GM12878 (cell line): ENCODE results near the gene CDR2L. TPM values are rescaled to one million over a fixed set of nuclear protein-coding genes. Genes with fewer than 3 reads are reported as not detected.

ENCODE experiments used
- ATAC-seq: fragments of 200-7000 bp; cut with Tn5 transposase; 3 replicates; pipeline ENCODE4 v1.9.1; 2020; ENCODE audit warnings: mild to moderate bottlenecking, moderate library complexity
- BruUV-seq: library from RNA; stranded (reverse); fragments of 400-500 nt; replicated peaks from 2 replicates; lab custom pipeline; 2021; lab: Mats Ljungman, UMichigan
- CTCF ChIA-PET: fragments of 300-600 bp; sonication (Branson Sonifier 250); formaldehyde crosslinking; extraction: SDS; loops from one replicate; lab custom pipeline; 2021; ENCODE audit warnings: inconsistent platforms; lab: Yijun Ruan, JAX
- POLR2A ChIA-PET: fragments of 350-600 bp; formaldehyde crosslinking; extraction: SDS; loops from one replicate; lab custom pipeline; 2021; ENCODE audit warnings: inconsistent platforms; lab: Charles Lee
- RAD21 ChIA-PET: fragments of 300-600 bp; sonication (Branson Sonifier 250); formaldehyde crosslinking; loops from one replicate; lab custom pipeline; 2023; ENCODE audit warnings: antibody characterized with exemption; ENCODE audit not compliant: unreplicated experiment; lab: Charles Lee
- SMC1A ChIA-PET: fragments of 300-600 bp; sonication (Branson Sonifier 250); formaldehyde crosslinking; loops from one replicate; lab custom pipeline; 2023; ENCODE audit not compliant: unreplicated experiment, uncharacterized antibody; lab: Charles Lee
- DNase-seq: peaks from one replicate; pipeline ENCODE4 v3.0.0-alpha.2; 2011; ENCODE audit warnings: low read depth, low spot score
- FAIRE-seq: peaks from 3 replicates; lab custom pipeline; 2011; peaks lifted over from hg19 to GRCh38; lab: Jason Lieb, UNC
- H2AFZ ChIP-seq: 2 replicates; pipeline ENCODE4 v1.6.0; 2011; ENCODE audit warnings: low read depth, low read length, control low read depth; ENCODE audit not compliant: control insufficient read depth
- H3K27ac ChIP-seq: 2 replicates; pipeline ENCODE4 v1.5.1; 2011; ENCODE audit warnings: control low read depth; ENCODE audit not compliant: control insufficient read depth, insufficient read depth
- H3K27me3 ChIP-seq, 2 experiments: replicated peaks in 1 of 2; 2 replicates each; pipeline versions ENCODE4 v1.6.0 to v1.6.1; 2011; ENCODE audit warnings: low read length in 1 of 2; ENCODE audit not compliant: control insufficient read depth in 2 of 2, insufficient read depth in 2 of 2
- H3K36me3 ChIP-seq, 2 experiments: 2 replicates each; pipeline ENCODE4 v1.5.1; 2011; ENCODE audit warnings: low read length in 1 of 2; ENCODE audit not compliant: control insufficient read depth in 2 of 2, insufficient read depth in 2 of 2
- H3K4me1 ChIP-seq: 2 replicates; pipeline ENCODE4 v1.6.1; 2011; ENCODE audit warnings: mild to moderate bottlenecking, low read length, moderate library complexity, mixed read lengths; ENCODE audit not compliant: control insufficient read depth, insufficient read depth
- H3K4me2 ChIP-seq: 2 replicates; pipeline ENCODE4 v1.6.0; 2011; ENCODE audit warnings: control low read depth; ENCODE audit not compliant: control insufficient read depth, insufficient read depth
- H3K4me3 ChIP-seq: fragments of 200-600 bp; sonication (generic); 2 replicates; pipeline ENCODE4 v1.5.1; 2016
- H3K79me2 ChIP-seq: 2 replicates; pipeline ENCODE4 v1.6.0; 2011; ENCODE audit warnings: low read length; ENCODE audit not compliant: control insufficient read depth, insufficient read depth
- H3K9ac ChIP-seq: 2 replicates; pipeline ENCODE4 v1.8.0; 2011; ENCODE audit warnings: low read length, control low read depth, mixed read lengths; ENCODE audit not compliant: control insufficient read depth, insufficient read depth
- H3K9me3 ChIP-seq: replicated peaks from 3 replicates; pipeline ENCODE4 v1.5.1; 2011; ENCODE audit warnings: mild to moderate bottlenecking, low read length; ENCODE audit not compliant: control insufficient read depth, insufficient read depth
- H4K20me1 ChIP-seq: 2 replicates; pipeline ENCODE4 v1.6.0; 2011; ENCODE audit not compliant: control insufficient read depth, insufficient read depth
- HDAC6 ChIP-seq: fragments of 200-600 bp; sonication (generic); IDR thresholded peaks from one replicate; pipeline ENCODE4 v1.8.0; 2017; ENCODE audit warnings: antibody characterized with exemption; ENCODE audit not compliant: unreplicated experiment
- MTA2 ChIP-seq: fragments of 450-650 bp; IDR thresholded peaks from 2 replicates; pipeline ENCODE4 v1.6.1; 2016; ENCODE audit warnings: low read depth, mild to moderate bottlenecking, moderate library complexity
- NFIC ChIP-seq: IDR thresholded peaks from 2 replicates; pipeline ENCODE4 v1.6.1; 2012; ENCODE audit warnings: low read depth, mild to moderate bottlenecking, inconsistent platforms, low read length, moderate library complexity
- POLR2AphosphoS2 ChIP-seq: IDR thresholded peaks from 2 replicates; pipeline ENCODE4 v1.6.1; 2011; ENCODE audit warnings: low read depth, mild to moderate bottlenecking, low read length, improper control_type of control experiment, moderate library complexity
- SIN3A ChIP-seq: IDR thresholded peaks from 2 replicates; pipeline ENCODE4 v1.6.1; 2012; ENCODE audit warnings: low read depth, low read length, improper control_type of control experiment
- SIX5 ChIP-seq: IDR thresholded peaks from 2 replicates; pipeline ENCODE4 v1.6.1; 2011; ENCODE audit warnings: mild to moderate bottlenecking, low read depth, low read length, moderate library complexity; ENCODE audit not compliant: severe bottlenecking
- SMAD1 ChIP-seq: fragments of 450-650 bp; IDR thresholded peaks from 2 replicates; pipeline ENCODE4 v1.6.1; 2018; ENCODE audit warnings: mild to moderate bottlenecking, low read depth; ENCODE audit not compliant: partially characterized antibody
- TARDBP ChIP-seq: IDR thresholded peaks from 2 replicates; pipeline ENCODE4 v1.6.1; 2016; ENCODE audit warnings: borderline replicate concordance
- ZBTB33 ChIP-seq: fragments of 450-650 bp; IDR thresholded peaks from 2 replicates; pipeline ENCODE4 v1.6.1; 2017; ENCODE audit warnings: mild to moderate bottlenecking
- ZNF384 ChIP-seq: IDR thresholded peaks from 2 replicates; pipeline ENCODE4 v1.6.1; 2012; ENCODE audit warnings: low read depth, mild to moderate bottlenecking, low read length, improper control_type of control experiment, borderline replicate concordance
- WGBS: methylation state at CpG from one replicate; pipeline ENCODE4 v1.1.6; 2016; ENCODE audit warnings: low lambda C conversion rate; ENCODE audit not compliant: insufficient replicate concordance, insufficient coverage; ENCODE audit errors: missing lambda C conversion rate; 5-methylcytosine and 5-hydroxymethylcytosine counted together
- in situ Hi-C: fragments of 300-500 bp; cut with MboI; formaldehyde crosslinking; loops from 9 replicates; pipeline ENCODE4 v1.14.3; 2018; ENCODE audit warnings: mixed read lengths
- intact Hi-C: fragments of 100-400 bp; cut with micrococcal nuclease; formaldehyde crosslinking; loops from one replicate; pipeline ENCODE4 v1.14.2; 2022; ENCODE audit not compliant: unreplicated experiment
- polyA plus RNA-seq, 11 experiments: library from polyadenylated mRNA; depleted of rRNA in 4 of 11; unstranded in 6 of 11; stranded (reverse) in 5 of 11; fragments of >200 nt; fragmentation: Nextera tagmentation in 4 of 11; fragmentation: Illumina TruSeq in 1 of 11; extraction: Ambion mirVana in 4 of 11; extraction: Trizol in 1 of 11; gene quantifications; 1 replicate in 1 of 11; 2 replicates in 10 of 11; pipeline versions ENCODE4 v1.2.1 to v1.2.3, GENCODE V29; 2011 to 2016; ENCODE audit warnings: inconsistent platforms in 2 of 11, missing spikeins in 2 of 11, low read depth in 1 of 11
- total RNA-seq, 4 experiments: library from RNA; depleted of rRNA in 3 of 4; stranded (reverse); fragments of >200 nt in 3 of 4; fragmentation: Illumina TruSeq in 1 of 4; extraction: Trizol in 1 of 4; gene quantifications; 2 replicates each; pipeline versions ENCODE4 v1.2.1 to v1.2.3, GENCODE V29; 2013 to 2021

CDR2L gene
- total and polyA plus RNA-seq, 10 of the 15 experiments (the other 5 are each of a cell fraction or from before 2014, with no cell fraction given) = 0.03 to 0.18 (median 0.04) TPM; not detected in 6

- TF ChIP-seq ZBTB33 (no peak), HDAC6 (no peak), SIX5 (no peak), NFIC (no peak)
These were observed 9.2 kb upstream of the CDR2L start (continued) for GRCh38 chr17:74978240-74978639.

DNA sequence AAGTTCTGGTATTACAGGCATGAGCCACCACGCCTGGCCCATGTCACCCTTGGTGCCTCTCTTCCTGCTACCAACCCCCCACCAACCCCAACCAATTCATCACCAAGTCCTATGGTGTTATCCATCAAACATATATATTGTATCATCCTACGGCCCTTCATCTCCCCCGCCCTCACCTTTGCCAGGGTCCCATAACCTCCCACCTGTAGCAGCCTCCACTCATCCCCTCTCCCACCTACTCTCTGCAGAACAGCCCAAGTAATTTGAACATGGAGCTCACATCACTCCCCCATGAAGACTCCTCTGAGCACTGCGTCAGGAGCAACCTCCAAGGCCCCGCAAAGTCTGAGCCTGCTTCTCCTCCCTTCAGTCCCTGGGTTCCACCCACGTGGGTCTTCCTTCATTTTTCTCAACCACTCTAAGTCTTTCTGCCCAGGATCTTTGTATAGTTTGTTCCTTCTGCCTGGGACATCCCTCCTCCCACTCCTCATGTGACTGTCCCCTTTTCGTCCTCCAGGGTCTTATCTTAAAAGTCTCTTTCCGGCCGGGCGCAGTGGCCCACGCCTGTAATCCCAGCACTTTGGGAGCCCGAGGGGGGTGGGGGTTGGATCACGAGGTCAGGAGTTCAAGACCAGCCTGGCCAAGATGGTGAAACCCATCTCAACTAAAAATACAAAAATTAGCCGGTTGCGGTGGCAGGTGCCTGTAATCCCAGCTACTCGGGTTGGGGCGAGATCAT lies 7.9 kb upstream of the CDR2L start:
- ChIA-PET RAD21 (interaction anchor here (1.4 kb wide), 2 partner anchors 19 to 134 kb away, joined by 3 read pairs; no protein-coding TSS in a partner anchor), CTCF (interaction anchor here (1.2 to 12.7 kb wide), 2 partner anchors 17 to 34 kb away, joined by 3 to 92 read pairs; no protein-coding TSS in a partner anchor), POLR2A (no interaction called here), SMC1A (no interaction called here)
- H3K27me3 ChIP-seq = peaks cover 0 to 6% of the 10 kb centered on the region in 2 experiments; a peak in 2 of 4 replicates
- H3K4me3 ChIP-seq = no peak overlapping the region
- no TSS peak for BruUV-seq
- H2AFZ ChIP-seq = no peak overlapping the region
- TF ChIP-seq TARDBP (no peak), SIN3A (no peak), POLR2AphosphoS2 (no peak), ZNF384 (no peak), SMAD1 (no peak), MTA2 (no peak), ZBTB33 (no peak)
- TF ChIP-seq, all 136 proteins: peak for 0
- intact Hi-C loops = no loop called here
- Histone ChIP-seq H3K79me2 (no peaks in the 10 kb centered on the region), H3K4me1 (peaks cover 8% of the 10 kb centered on the region), H3K9ac (no peak overlapping the region), H3K27ac (no peak overlapping the region), H3K9me3 (no peaks in the 10 kb centered on the region), H3K36me3 (no peaks in the 10 kb centered on the region), H4K20me1 (no peaks in the 10 kb centered on the region), H3K4me2 (no peak overlapping the region)
- no peak for DNase-seq
- ATAC-seq = no peak
- no peak for FAIRE-seq
- in situ Hi-C loops = no loop called here
- 52% methylated on average over 17 of the region's 17 CpGs for WGBS
